ENCODE measurements around the gene SELENOO. TPM values are rescaled to one million over a fixed set of nuclear protein-coding genes. Genes with fewer than 3 reads are reported as not detected.

SELENOO gene
- total and polyA plus RNA-seq, 4 donors = 15.6 to 30.3 (median 24.1) TPM

DNA sequence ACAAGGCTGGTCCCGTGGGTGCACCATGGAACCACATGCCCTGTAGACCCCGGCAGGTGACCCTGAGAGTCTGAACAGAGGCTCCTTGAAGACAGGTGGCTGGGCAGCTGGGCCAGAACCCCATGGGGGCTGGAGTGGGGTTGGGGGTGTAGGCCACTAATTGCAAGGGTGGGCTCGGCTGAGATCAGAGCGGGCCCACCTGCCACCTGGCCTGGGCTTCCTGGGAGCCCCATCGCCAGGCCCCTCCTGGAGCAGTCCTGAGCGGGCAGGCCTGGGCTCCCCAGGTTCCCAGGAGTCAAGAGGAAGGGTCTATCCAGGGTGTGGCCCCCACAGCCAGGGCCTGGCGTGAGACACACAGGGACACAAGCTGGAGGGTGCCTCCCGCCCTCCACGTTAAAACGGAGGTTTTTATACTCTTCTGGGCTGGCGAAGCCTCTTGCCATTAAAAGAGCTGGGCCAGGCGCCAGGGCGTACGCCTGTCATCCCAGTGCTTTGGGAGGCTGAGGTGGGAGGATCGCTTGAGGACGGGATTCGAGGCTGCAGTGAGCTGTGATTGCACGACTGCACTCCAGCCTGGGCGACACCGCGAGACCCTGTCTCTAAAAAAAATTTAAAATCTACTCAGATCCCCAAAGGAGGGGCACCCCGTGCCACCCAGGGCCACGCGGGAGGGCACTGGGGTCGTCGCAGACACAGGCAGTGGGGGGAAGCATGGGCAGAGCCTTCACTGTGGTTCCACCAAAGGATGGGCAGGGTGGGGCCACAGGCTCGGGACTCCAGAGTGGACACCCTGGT, 19.9 kb upstream of the SELENOO start:
- TF ChIP-seq CTCF (IDR thresholded peaks at IDR 0.05; ENCODE audit: control extremely low read depth, extremely low read depth) = no peak
- no peak overlapping the region for H3K27ac ChIP-seq (ENCODE audit: low read depth in 1 of 2, low read length in 1 of 2)
- DNase-seq (no peak), ATAC-seq (ENCODE audit: insufficient read depth, low FRiP score) (no peak)
- peaks cover 0 to 17% (median 5%) of the 10 kb centered on the region in 5 donors for H3K4me1 ChIP-seq (ENCODE audit: control insufficient read depth in 5 of 5, insufficient read depth in 5 of 5, low read length in 5 of 5)
- no peaks in the 10 kb centered on the region for H3K27me3 ChIP-seq (ENCODE audit: control insufficient read depth in 3 of 3, insufficient read depth in 3 of 3, low read length in 2 of 3)
- no peak overlapping the region for H3K9ac ChIP-seq (ENCODE audit: insufficient read depth in 1 of 2, low read length in 2 of 2)
- peaks cover 0 to 6% (median 0%) of the 10 kb centered on the region in 4 donors for H3K9me3 ChIP-seq (ENCODE audit: control insufficient read depth in 4 of 4, insufficient read depth in 3 of 4, low read length in 3 of 4)
- WGBS, 2 donors = 93 to 94% methylated on average over 27 of the region's 27 CpGs
- no peak overlapping the region for H3K4me3 ChIP-seq
- H3K36me3 ChIP-seq (ENCODE audit: control insufficient read depth in 4 of 4, insufficient read depth in 4 of 4, low read length in 4 of 4) = no peaks in the 10 kb centered on the region

- 80 to 85% methylated on average over 31 of the region's 31 CpGs for WGBS, 2 donors
- H3K9ac ChIP-seq (ENCODE audit: insufficient read depth in 1 of 2, low read length in 2 of 2) = no peak overlapping the region
- ATAC-seq (ENCODE audit: insufficient read depth, low FRiP score) = no peak
- peaks cover 2 to 17% (median 10%) of the 10 kb centered on the region in 5 donors for H3K4me1 ChIP-seq (ENCODE audit: control insufficient read depth in 5 of 5, insufficient read depth in 5 of 5, low read length in 5 of 5)
- no peak for TF ChIP-seq CTCF (IDR thresholded peaks at IDR 0.05; ENCODE audit: control extremely low read depth, extremely low read depth)
- no peak for DNase-seq
- H3K4me3 ChIP-seq = no peak overlapping the region
- no peak overlapping the region for H3K27ac ChIP-seq (ENCODE audit: low read depth in 1 of 2, low read length in 1 of 2)
- H3K27me3 ChIP-seq (ENCODE audit: control insufficient read depth in 3 of 3, insufficient read depth in 3 of 3, low read length in 2 of 3) = no peaks in the 10 kb centered on the region
- no peaks in the 10 kb centered on the region for H3K36me3 ChIP-seq (ENCODE audit: control insufficient read depth in 4 of 4, insufficient read depth in 4 of 4, low read length in 4 of 4)
- H3K9me3 ChIP-seq (ENCODE audit: control insufficient read depth in 4 of 4, insufficient read depth in 3 of 4, low read length in 3 of 4) = peaks cover 0 to 2% (median 0%) of the 10 kb centered on the region in 4 donors
Measured at GRCh38 chr22:50182176-50183081, 18.4 kb upstream of the SELENOO start.

- Histone ChIP-seq H3K36me3 (ENCODE audit: control insufficient read depth in 4 of 4, insufficient read depth in 4 of 4, low read length in 4 of 4) (no peaks in the 10 kb centered on the region), H3K9ac (ENCODE audit: insufficient read depth in 1 of 2, low read length in 2 of 2) (no peak overlapping the region), H3K27me3 (ENCODE audit: control insufficient read depth in 3 of 3, insufficient read depth in 3 of 3, low read length in 2 of 3) (no peaks in the 10 kb centered on the region), H3K9me3 (ENCODE audit: control insufficient read depth in 4 of 4, insufficient read depth in 3 of 4, low read length in 3 of 4) (peaks cover 0 to 2% (median 0%) of the 10 kb centered on the region in 4 donors), H3K4me3 (no peak overlapping the region), H3K4me1 (ENCODE audit: control insufficient read depth in 5 of 5, insufficient read depth in 5 of 5, low read length in 5 of 5) (peaks cover 2 to 17% (median 10%) of the 10 kb centered on the region in 5 donors), H3K27ac (ENCODE audit: low read depth in 1 of 2, low read length in 1 of 2) (no peak overlapping the region)
- DNase-seq (no peak), ATAC-seq (ENCODE audit: insufficient read depth, low FRiP score) (no peak)
- no peak for TF ChIP-seq CTCF (IDR thresholded peaks at IDR 0.05; ENCODE audit: control extremely low read depth, extremely low read depth)
- 86 to 89% methylated on average over 19 of the region's 19 CpGs for WGBS, 2 donors
Measured at GRCh38 chr22:50183141-50183971, 17.5 kb upstream of the SELENOO start.

All from lung (tissue), 12 donors.